ENCODE measurements around the gene GALNT9. TPM values are rescaled to one million over a fixed set of nuclear protein-coding genes. Genes with fewer than 3 reads are reported as not detected.

GALNT9 gene
- polyA plus RNA-seq, 2 of the 4 experiments (the other 2 are of a cell fraction) = 0.66 to 2.8 TPM

DNA sequence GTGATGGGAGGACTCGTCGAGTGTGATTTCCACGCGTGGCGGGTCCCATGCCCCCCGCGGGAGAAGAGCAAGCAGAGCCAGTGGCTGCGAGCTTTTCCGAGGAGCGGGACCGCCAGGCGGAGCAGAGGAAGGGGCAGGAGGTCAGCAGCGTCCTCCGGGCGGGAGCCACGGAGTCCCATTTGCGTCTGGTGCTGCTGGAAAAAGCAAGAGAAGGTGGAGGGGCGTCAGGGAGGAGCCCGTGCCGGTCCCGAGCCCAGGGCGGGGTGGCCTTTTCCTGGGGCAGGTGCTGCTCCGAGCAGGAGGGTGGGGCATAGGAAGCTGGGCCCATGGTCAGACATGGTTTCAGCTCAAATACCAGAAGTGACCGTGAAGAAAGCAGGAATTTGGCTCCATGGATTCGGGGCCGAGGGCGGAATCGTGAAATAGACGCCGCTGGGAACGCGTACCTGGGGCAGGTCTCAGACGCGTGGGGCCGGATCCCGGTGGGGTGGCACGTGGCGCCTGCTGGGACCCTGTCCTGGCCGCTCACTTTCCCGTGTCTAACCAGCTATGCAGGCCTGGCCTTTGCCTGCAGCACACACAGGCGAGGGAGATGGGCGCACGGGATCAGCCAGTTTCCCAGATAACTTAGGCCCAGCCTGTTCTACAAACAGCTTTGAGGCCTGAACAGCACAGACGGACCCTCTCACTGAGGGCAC is 60.0 kb downstream of the GALNT9 start:
- ChIA-PET CTCF (interaction anchor here (1.4 kb wide), 1 partner anchor 9 kb away, joined by 3 read pairs; no protein-coding TSS in a partner anchor), POLR2A (no interaction called here)
- H3K4me2 ChIP-seq = no peak overlapping the region
- no peaks in the 10 kb centered on the region for H3K4me1 ChIP-seq
- DNase-seq (ENCODE audit: low read depth in 1 of 2, low spot score in 1 of 2) (no peak), ATAC-seq (no peak), FAIRE-seq (no peak)
- H3K27ac ChIP-seq = no peak overlapping the region
- no peaks in the 10 kb centered on the region for H3K9me3 ChIP-seq
- H3K4me3 ChIP-seq = no peak overlapping the region
- 79% methylated on average over 44 of the region's 44 CpGs for WGBS (ENCODE audit: missing lambda C conversion rate)
- TF ChIP-seq HOXB5 (CRISPR knock-in tag; IDR thresholded peaks at IDR 0.05) = no peak
- TF ChIP-seq, protein P1, sequence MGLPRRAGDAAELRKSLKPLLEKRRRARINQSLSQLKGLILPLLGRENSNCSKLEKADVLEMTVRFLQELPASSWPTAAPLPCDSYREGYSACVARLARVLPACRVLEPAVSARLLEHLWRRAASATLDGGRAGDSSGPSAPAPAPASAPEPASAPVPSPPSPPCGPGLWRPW (IDR thresholded peaks at IDR 0.05) = no peak
- no peak for TF ChIP-seq POLR2AphosphoS2 (conservative IDR thresholded peaks at IDR 0.05; ENCODE audit: low read length)
- TF ChIP-seq JUN (IDR thresholded peaks at IDR 0.05) = no peak
- no peak for TF ChIP-seq RAD21 (conservative IDR thresholded peaks at IDR 0.05 in 1 of 2, IDR thresholded peaks at IDR 0.05 in 1 of 2)
- TF ChIP-seq RNF2 (IDR thresholded peaks at IDR 0.05; ENCODE audit: borderline replicate concordance, low read depth) = no peak
- TF ChIP-seq SMC3 (IDR thresholded peaks at IDR 0.05) = no peak
- no peak for TF ChIP-seq RCOR1 (IDR thresholded peaks at IDR 0.05; ENCODE audit: low read depth, low read length)
- TF ChIP-seq EHMT2 (IDR thresholded peaks at IDR 0.05; ENCODE audit: low read depth) = no peak
- TF ChIP-seq MAFK (IDR thresholded peaks at IDR 0.05; ENCODE audit: partially characterized antibody) = no peak
- no peak for TF ChIP-seq HEYL (CRISPR knock-in tag; IDR thresholded peaks at IDR 0.05)
- TF ChIP-seq HOXB13 (CRISPR knock-in tag; IDR thresholded peaks at IDR 0.05; ENCODE audit: low read depth) = no peak
- TF ChIP-seq PBX3 (IDR thresholded peaks at IDR 0.05) = no peak
- TF ChIP-seq EHF (CRISPR knock-in tag; IDR thresholded peaks at IDR 0.05) = no peak
- TF ChIP-seq GATA3 (IDR thresholded peaks at IDR 0.05; ENCODE audit: borderline replicate concordance) = no peak
- TF ChIP-seq FOSB (CRISPR knock-in tag; IDR thresholded peaks at IDR 0.05) = no peak
- TF ChIP-seq CHD2 (IDR thresholded peaks at IDR 0.05; ENCODE audit: low read length, partially characterized antibody) = no peak
- TF ChIP-seq, protein P2, sequence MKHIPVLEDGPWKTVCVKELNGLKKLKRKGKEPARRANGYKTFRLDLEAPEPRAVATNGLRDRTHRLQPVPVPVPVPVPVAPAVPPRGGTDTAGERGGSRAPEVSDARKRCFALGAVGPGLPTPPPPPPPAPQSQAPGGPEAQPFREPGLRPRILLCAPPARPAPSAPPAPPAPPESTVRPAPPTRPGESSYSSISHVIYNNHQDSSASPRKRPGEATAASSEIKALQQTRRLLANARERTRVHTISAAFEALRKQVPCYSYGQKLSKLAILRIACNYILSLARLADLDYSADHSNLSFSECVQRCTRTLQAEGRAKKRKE (CRISPR knock-in tag; IDR thresholded peaks at IDR 0.05; ENCODE audit: low read depth) = no peak
- TF ChIP-seq, protein P3, sequence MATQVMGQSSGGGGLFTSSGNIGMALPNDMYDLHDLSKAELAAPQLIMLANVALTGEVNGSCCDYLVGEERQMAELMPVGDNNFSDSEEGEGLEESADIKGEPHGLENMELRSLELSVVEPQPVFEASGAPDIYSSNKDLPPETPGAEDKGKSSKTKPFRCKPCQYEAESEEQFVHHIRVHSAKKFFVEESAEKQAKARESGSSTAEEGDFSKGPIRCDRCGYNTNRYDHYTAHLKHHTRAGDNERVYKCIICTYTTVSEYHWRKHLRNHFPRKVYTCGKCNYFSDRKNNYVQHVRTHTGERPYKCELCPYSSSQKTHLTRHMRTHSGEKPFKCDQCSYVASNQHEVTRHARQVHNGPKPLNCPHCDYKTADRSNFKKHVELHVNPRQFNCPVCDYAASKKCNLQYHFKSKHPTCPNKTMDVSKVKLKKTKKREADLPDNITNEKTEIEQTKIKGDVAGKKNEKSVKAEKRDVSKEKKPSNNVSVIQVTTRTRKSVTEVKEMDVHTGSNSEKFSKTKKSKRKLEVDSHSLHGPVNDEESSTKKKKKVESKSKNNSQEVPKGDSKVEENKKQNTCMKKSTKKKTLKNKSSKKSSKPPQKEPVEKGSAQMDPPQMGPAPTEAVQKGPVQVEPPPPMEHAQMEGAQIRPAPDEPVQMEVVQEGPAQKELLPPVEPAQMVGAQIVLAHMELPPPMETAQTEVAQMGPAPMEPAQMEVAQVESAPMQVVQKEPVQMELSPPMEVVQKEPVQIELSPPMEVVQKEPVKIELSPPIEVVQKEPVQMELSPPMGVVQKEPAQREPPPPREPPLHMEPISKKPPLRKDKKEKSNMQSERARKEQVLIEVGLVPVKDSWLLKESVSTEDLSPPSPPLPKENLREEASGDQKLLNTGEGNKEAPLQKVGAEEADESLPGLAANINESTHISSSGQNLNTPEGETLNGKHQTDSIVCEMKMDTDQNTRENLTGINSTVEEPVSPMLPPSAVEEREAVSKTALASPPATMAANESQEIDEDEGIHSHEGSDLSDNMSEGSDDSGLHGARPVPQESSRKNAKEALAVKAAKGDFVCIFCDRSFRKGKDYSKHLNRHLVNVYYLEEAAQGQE (IDR thresholded peaks at IDR 0.05) = no peak

DNA sequence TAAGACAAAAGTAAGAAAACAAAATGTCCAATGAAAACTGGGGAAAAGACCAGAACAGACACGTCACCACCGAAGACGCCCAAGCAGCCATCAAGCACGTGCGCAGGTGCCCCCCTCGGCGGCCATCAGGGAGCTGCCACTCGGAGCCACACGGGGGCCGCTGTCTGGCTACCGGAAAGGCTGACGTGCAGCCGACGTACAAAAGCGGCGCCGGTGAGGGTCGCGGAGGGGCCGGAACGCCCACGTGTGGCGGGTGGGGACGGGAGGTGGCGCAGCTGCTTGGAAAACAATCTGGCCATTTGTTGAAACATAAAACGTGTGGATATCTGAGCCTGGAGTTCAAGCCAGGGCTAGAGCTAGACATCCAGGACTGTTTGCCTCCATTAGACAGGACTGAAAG is 60.7 kb downstream of the GALNT9 start:
- ChIA-PET POLR2A (no interaction called here), CTCF (no interaction called here)
- H3K4me3 ChIP-seq = no peak overlapping the region
- FAIRE-seq (no peak), DNase-seq (ENCODE audit: low read depth in 1 of 2, low spot score in 1 of 2) (no peak), ATAC-seq (no peak)
- no peak overlapping the region for H3K27ac ChIP-seq
- H3K4me1 ChIP-seq = no peaks in the 10 kb centered on the region
- 75% methylated on average over 26 of the region's 26 CpGs for WGBS (ENCODE audit: missing lambda C conversion rate)
- no peak overlapping the region for H3K4me2 ChIP-seq
- no peaks in the 10 kb centered on the region for H3K9me3 ChIP-seq
- TF ChIP-seq RARB (CRISPR knock-in tag; IDR thresholded peaks at IDR 0.05) (no peak), JUN (IDR thresholded peaks at IDR 0.05) (no peak), E2F6 (IDR thresholded peaks at IDR 0.05; ENCODE audit: borderline replicate concordance, low read depth) (no peak), PBX3 (IDR thresholded peaks at IDR 0.05) (no peak), HOXB13 (CRISPR knock-in tag; IDR thresholded peaks at IDR 0.05; ENCODE audit: low read depth) (no peak), NFE2L2 (conservative IDR thresholded peaks at IDR 0.05; ENCODE audit: low read length) (no peak), RCOR1 (IDR thresholded peaks at IDR 0.05; ENCODE audit: low read depth, low read length) (no peak), TP53 (CRISPR knock-in tag; IDR thresholded peaks at IDR 0.05) (no peak), KDM5A (IDR thresholded peaks at IDR 0.05) (no peak), SMC3 (IDR thresholded peaks at IDR 0.05) (no peak), ZFP36 (IDR thresholded peaks at IDR 0.05; ENCODE audit: borderline replicate concordance, partially characterized antibody) (no peak), MAFK (IDR thresholded peaks at IDR 0.05; ENCODE audit: partially characterized antibody) (no peak), BHLHE40 (IDR thresholded peaks at IDR 0.05; ENCODE audit: low read depth, low read length) (no peak), FOXS1 (CRISPR knock-in tag; IDR thresholded peaks at IDR 0.05) (no peak)
- TF ChIP-seq, protein P4, sequence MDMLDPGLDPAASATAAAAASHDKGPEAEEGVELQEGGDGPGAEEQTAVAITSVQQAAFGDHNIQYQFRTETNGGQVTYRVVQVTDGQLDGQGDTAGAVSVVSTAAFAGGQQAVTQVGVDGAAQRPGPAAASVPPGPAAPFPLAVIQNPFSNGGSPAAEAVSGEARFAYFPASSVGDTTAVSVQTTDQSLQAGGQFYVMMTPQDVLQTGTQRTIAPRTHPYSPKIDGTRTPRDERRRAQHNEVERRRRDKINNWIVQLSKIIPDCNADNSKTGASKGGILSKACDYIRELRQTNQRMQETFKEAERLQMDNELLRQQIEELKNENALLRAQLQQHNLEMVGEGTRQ (IDR thresholded peaks at IDR 0.05) = no peak

Data from A549 (cell line).